CD4-positive, CD25-positive, alpha-beta regulatory T cell (primary cell): Measurements from ENCODE around the gene APP. TPM values are rescaled to one million over a fixed set of nuclear protein-coding genes. Genes with fewer than 3 reads are reported as not detected.
A peak's percentile ranks its signal among the peaks of the same experiment; 100 is the strongest.

Experiments used
- ATAC-seq, 2 donors: fragments of 150-1000 bp; cut with Tn5 transposase; one replicate each; pipeline ENCODE4 v1.10.0; 2021; ENCODE audit warnings: low read depth in 2 of 2, moderate number of reproducible peaks in 2 of 2, moderate library complexity in 1 of 2
- DNase-seq, 3 donors: peaks; one replicate each; pipeline versions ENCODE4 v3.0.0 to v3.0.0-alpha.2; 2012 to 2022; ENCODE audit warnings: mixed read lengths in 1 of 3
- H3K27ac ChIP-seq: one replicate; pipeline ENCODE4 v1.7.0; 2013; ENCODE audit warnings: mild to moderate bottlenecking, low read length; ENCODE audit not compliant: insufficient read depth, poor library complexity, severe bottlenecking
- H3K27me3 ChIP-seq: one replicate; pipeline ENCODE4 v1.7.0; 2013; ENCODE audit warnings: low read length; ENCODE audit not compliant: control insufficient read depth, insufficient read depth
- H3K36me3 ChIP-seq: one replicate; pipeline ENCODE4 v1.7.0; 2013; ENCODE audit warnings: mild to moderate bottlenecking, low read length, moderate library complexity; ENCODE audit not compliant: control insufficient read depth, insufficient read depth
- H3K4me1 ChIP-seq: 2 replicates; pipeline ENCODE4 v1.7.0; 2013; ENCODE audit warnings: mild to moderate bottlenecking, low read length; ENCODE audit not compliant: insufficient read depth, control insufficient read depth, poor library complexity, severe bottlenecking
- H3K4me3 ChIP-seq: one replicate; pipeline ENCODE4 v1.7.0; 2013; ENCODE audit warnings: low read depth, mild to moderate bottlenecking, low read length, moderate library complexity
- H3K9me3 ChIP-seq, 2 experiments: 1 replicate in 1 of 2; 2 replicates in 1 of 2; pipeline ENCODE4 v1.7.0; 2013; ENCODE audit warnings: low read length in 2 of 2, mild to moderate bottlenecking in 1 of 2, moderate library complexity in 1 of 2; ENCODE audit not compliant: control insufficient read depth in 2 of 2
- H3K27ac Mint-ChIP-seq, 3 donors: one replicate each; pipeline ENCODE4 v1.8.0; 2020 to 2022; ENCODE audit warnings: mild to moderate bottlenecking in 3 of 3, mixed read lengths in 3 of 3, moderate library complexity in 2 of 3
- H3K27me3 Mint-ChIP-seq: one replicate; pipeline ENCODE4 v1.8.0; 2022; ENCODE audit warnings: mild to moderate bottlenecking, mixed read lengths
- H3K36me3 Mint-ChIP-seq: one replicate; pipeline ENCODE4 v1.8.0; 2020; ENCODE audit warnings: mixed read lengths
- H3K4me1 Mint-ChIP-seq, 4 donors: one replicate each; pipeline ENCODE4 v1.8.0; 2020 to 2022; ENCODE audit warnings: mixed read lengths in 4 of 4, mild to moderate bottlenecking in 1 of 4
- H3K4me3 Mint-ChIP-seq, 4 donors: one replicate each; pipeline ENCODE4 v1.8.0; 2020 to 2022; ENCODE audit warnings: mild to moderate bottlenecking in 4 of 4, mixed read lengths in 4 of 4, moderate library complexity in 3 of 4
- H3K9me3 Mint-ChIP-seq, 7 donors: one replicate each; pipeline ENCODE4 v1.8.0; 2020 to 2022; ENCODE audit warnings: mixed read lengths in 7 of 7, mild to moderate bottlenecking in 3 of 7, moderate library complexity in 2 of 7
- polyA plus RNA-seq, 4 donors: library from polyadenylated mRNA; unstranded; fragments of 300-500 nt; fragmentation: Illumina TruSeq; gene quantifications; one replicate each; pipeline ENCODE4 v1.2.3, GENCODE V29; 2021
- total RNA-seq: library from RNA; stranded (reverse); gene quantifications from one replicate; pipeline ENCODE4 v1.2.3, GENCODE V29; 2022

APP gene
- total and polyA plus RNA-seq, 5 donors from 2014 or later: 3.9 to 29.5 (median 7.5) TPM

- H3K27ac ChIP-seq: no peak overlapping the region
- Mint-ChIP-seq H3K4me1 (no peaks in the 10 kb centered on the region), H3K9me3 (no peaks in the 10 kb centered on the region), H3K4me3 (no peak overlapping the region), H3K36me3 (no peaks in the 10 kb centered on the region), H3K27ac (no peak overlapping the region), H3K27me3 (no peaks in the 10 kb centered on the region)
- no peaks in the 10 kb centered on the region for H3K9me3 ChIP-seq
- no peaks in the 10 kb centered on the region for H3K27me3 ChIP-seq
- H3K36me3 ChIP-seq: no peaks in the 10 kb centered on the region
- no peak overlapping the region for H3K4me3 ChIP-seq
- no peaks in the 10 kb centered on the region for H3K4me1 ChIP-seq
- ATAC-seq: no peak
- no peak for DNase-seq
Observed at GRCh38 chr21:25944082-25944481, 226.5 kb downstream of the APP start.

DNA sequence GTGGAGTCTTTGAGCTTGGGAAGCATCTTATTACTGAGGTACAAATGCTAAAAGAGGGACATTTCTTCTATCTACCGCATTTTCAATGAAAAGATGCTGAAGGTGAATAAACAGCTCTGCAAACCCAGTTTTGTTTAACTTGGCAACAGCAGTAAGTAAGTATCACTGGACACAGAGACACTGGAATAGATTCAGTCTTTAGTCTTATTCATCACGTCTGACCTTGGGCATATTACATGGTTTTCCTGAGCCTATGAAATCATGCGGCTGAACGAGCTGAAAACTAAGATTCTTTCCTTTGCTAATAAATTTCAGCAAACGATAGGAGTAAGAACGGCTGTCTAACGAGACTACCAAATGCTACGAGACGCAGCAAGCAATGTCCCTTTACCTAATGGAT, 228.4 kb downstream of the APP start:
- no peak overlapping the region for H3K4me3 Mint-ChIP-seq
- no peak overlapping the region for H3K27ac Mint-ChIP-seq
- Histone ChIP-seq H3K27me3 (no peaks in the 10 kb centered on the region), H3K4me1 (no peaks in the 10 kb centered on the region), H3K4me3 (no peak overlapping the region), H3K9me3 (no peaks in the 10 kb centered on the region), H3K36me3 (no peaks in the 10 kb centered on the region), H3K27ac (no peak overlapping the region)
- ATAC-seq (no peak), DNase-seq (no peak)
- H3K36me3 Mint-ChIP-seq: no peaks in the 10 kb centered on the region
- H3K27me3 Mint-ChIP-seq: no peaks in the 10 kb centered on the region
- no peaks in the 10 kb centered on the region for H3K4me1 Mint-ChIP-seq
- no peaks in the 10 kb centered on the region for H3K9me3 Mint-ChIP-seq

DNA sequence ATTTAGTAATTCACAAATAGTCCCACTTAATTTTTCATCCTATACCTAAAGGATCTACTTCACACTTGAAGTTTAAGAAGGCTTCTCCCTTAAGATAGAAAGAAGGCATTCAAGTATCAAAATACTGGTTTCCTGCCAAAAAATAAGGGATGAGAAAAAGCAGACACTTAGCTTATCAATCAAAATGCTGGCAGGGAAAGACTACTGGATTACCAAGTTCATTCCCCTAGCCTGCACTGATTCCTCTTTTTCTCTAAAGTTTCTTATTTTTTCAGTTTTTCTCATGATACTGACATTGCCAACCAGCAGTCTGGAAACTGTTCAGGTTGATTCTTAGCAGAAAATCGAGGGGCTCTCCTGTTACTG, 231.2 kb downstream of the APP start:
- Mint-ChIP-seq H3K36me3 (no peaks in the 10 kb centered on the region), H3K4me3 (no peak overlapping the region), H3K9me3 (peaks cover 0 to 2% (median 0%) of the 10 kb centered on the region in 7 donors), H3K27me3 (no peaks in the 10 kb centered on the region), H3K27ac (no peak overlapping the region), H3K4me1 (no peaks in the 10 kb centered on the region)
- Histone ChIP-seq H3K27me3 (no peaks in the 10 kb centered on the region), H3K4me3 (no peak overlapping the region), H3K36me3 (no peaks in the 10 kb centered on the region), H3K9me3 (no peaks in the 10 kb centered on the region), H3K27ac (no peak overlapping the region), H3K4me1 (no peaks in the 10 kb centered on the region)
- DNase-seq (no peak), ATAC-seq (no peak)

DNA sequence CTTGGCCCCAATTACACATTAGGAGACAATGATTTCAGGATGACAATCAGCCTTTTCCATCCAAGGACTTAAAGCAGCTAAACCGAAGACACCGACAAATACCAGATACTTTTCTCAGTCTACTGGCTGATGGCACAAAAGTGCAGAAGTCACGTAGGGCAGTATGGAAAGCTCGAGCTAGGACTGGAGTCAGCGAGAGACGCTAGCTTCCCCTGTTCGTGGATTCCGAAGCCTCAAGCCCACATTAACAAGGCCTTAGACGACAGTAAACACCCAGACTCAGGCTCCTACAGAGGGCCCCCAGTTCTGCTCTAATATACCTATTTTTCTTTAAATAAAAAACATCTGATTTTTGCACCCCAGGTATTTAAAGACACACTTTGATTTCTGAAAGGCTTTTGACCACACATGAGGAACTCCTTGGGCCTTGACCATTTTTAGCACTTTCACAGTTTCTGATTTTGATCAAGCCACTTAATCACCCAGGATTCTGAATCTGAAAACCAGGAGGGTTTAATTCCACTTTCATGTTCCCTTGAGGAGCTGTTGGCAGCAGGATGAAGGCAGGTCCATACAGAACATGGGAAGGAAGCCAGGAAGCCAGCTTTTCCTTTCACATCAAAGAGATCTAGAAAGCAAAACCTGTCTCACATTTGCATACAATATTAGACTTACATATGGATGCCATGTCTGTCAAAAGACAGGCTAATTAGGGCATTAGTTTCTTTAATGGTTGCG, 231.7 kb downstream of the APP start:
- H3K4me3 ChIP-seq: no peak overlapping the region
- Mint-ChIP-seq H3K9me3 (peaks cover 0 to 2% (median 0%) of the 10 kb centered on the region in 7 donors), H3K27me3 (no peaks in the 10 kb centered on the region), H3K4me3 (no peak overlapping the region), H3K27ac (no peak overlapping the region), H3K4me1 (no peaks in the 10 kb centered on the region), H3K36me3 (no peaks in the 10 kb centered on the region)
- H3K27me3 ChIP-seq: no peaks in the 10 kb centered on the region
- no peaks in the 10 kb centered on the region for H3K36me3 ChIP-seq
- H3K4me1 ChIP-seq: no peaks in the 10 kb centered on the region
- no peak for DNase-seq
- no peaks in the 10 kb centered on the region for H3K9me3 ChIP-seq
- no peak overlapping the region for H3K27ac ChIP-seq
- ATAC-seq: no peak

- H3K27me3 Mint-ChIP-seq: no peaks in the 10 kb centered on the region
- H3K4me1 ChIP-seq: no peaks in the 10 kb centered on the region
- H3K9me3 ChIP-seq: no peaks in the 10 kb centered on the region
- no peak overlapping the region for H3K4me3 Mint-ChIP-seq
- no peak for DNase-seq
- H3K27ac Mint-ChIP-seq: no peak overlapping the region
- no peak for ATAC-seq
- no peaks in the 10 kb centered on the region for H3K27me3 ChIP-seq
- no peaks in the 10 kb centered on the region for H3K36me3 ChIP-seq
- no peak overlapping the region for H3K4me3 ChIP-seq
- H3K27ac ChIP-seq: no peak overlapping the region
- H3K4me1 Mint-ChIP-seq: no peaks in the 10 kb centered on the region
- H3K36me3 Mint-ChIP-seq: no peaks in the 10 kb centered on the region
- H3K9me3 Mint-ChIP-seq: peaks cover 0 to 2% (median 0%) of the 10 kb centered on the region in 7 donors
Observed at GRCh38 chr21:25936776-25937175, 233.8 kb downstream of the APP start.

- H3K36me3 ChIP-seq: no peaks in the 10 kb centered on the region
- no peak overlapping the region for H3K27ac Mint-ChIP-seq
- DNase-seq: peak in 1 of 3 donors; percentile 14
Observed at GRCh38 chr21:25934771-25935224, 235.8 kb downstream of the APP start.

GRCh38 chr21:25934130-25934529, 236.4 kb downstream of the APP start:
- Histone ChIP-seq H3K4me3 (no peak overlapping the region), H3K27me3 (no peaks in the 10 kb centered on the region), H3K27ac (no peak overlapping the region), H3K9me3 (no peaks in the 10 kb centered on the region), H3K4me1 (no peaks in the 10 kb centered on the region), H3K36me3 (no peaks in the 10 kb centered on the region)
- Mint-ChIP-seq H3K4me1 (no peaks in the 10 kb centered on the region), H3K27me3 (no peaks in the 10 kb centered on the region), H3K36me3 (no peaks in the 10 kb centered on the region), H3K9me3 (peaks cover 0 to 2% (median 0%) of the 10 kb centered on the region in 7 donors), H3K4me3 (no peak overlapping the region), H3K27ac (no peak overlapping the region)
- DNase-seq: no peak
- no peak for ATAC-seq

More at GRCh38 chr21:25934771-25935224, 235.8 kb downstream of the APP start:
- Histone ChIP-seq H3K4me3 (no peak overlapping the region), H3K4me1 (no peaks in the 10 kb centered on the region), H3K9me3 (no peaks in the 10 kb centered on the region), H3K27ac (no peak overlapping the region), H3K27me3 (no peaks in the 10 kb centered on the region)
- Mint-ChIP-seq H3K9me3 (peaks cover 0 to 2% (median 0%) of the 10 kb centered on the region in 7 donors), H3K4me3 (no peak overlapping the region), H3K4me1 (no peaks in the 10 kb centered on the region), H3K36me3 (no peaks in the 10 kb centered on the region), H3K27me3 (no peaks in the 10 kb centered on the region)
- ATAC-seq: no peak

DNA sequence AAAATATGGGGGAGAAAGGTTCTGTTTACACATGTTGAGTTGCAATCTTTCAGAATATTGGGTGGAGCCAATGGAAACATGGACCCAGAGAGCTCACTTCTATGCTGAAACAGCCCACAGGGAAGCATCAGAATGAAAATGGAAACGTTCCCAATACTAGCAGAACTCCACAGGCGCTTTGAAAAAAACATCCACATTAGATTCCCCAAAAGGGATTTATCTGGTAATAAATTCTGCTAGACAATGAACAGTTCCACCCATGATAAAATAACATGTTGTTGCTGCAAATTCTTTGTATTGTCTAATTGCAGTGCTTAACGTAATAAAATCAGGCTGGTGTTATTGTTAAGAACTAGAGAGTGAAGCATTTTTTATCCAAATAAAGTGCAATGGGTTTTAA, 238.8 kb downstream of the APP start:
- H3K4me1 Mint-ChIP-seq: no peaks in the 10 kb centered on the region
- DNase-seq: no peak
- H3K27ac Mint-ChIP-seq: no peak overlapping the region
- H3K27me3 Mint-ChIP-seq: no peaks in the 10 kb centered on the region
- ATAC-seq: no peak
- Histone ChIP-seq H3K4me3 (no peak overlapping the region), H3K4me1 (no peaks in the 10 kb centered on the region), H3K27ac (no peak overlapping the region), H3K36me3 (no peaks in the 10 kb centered on the region), H3K27me3 (no peaks in the 10 kb centered on the region), H3K9me3 (no peaks in the 10 kb centered on the region)
- no peak overlapping the region for H3K4me3 Mint-ChIP-seq
- no peaks in the 10 kb centered on the region for H3K36me3 Mint-ChIP-seq
- peaks cover 0 to 2% (median 0%) of the 10 kb centered on the region in 7 donors for H3K9me3 Mint-ChIP-seq
